ENCODE data around the gene PXDC1. TPM values are rescaled to one million over a fixed set of nuclear protein-coding genes. Genes with fewer than 3 reads are reported as not detected.

The PXDC1 gene
- total and polyA plus RNA-seq, 2 donors (not counting 3 experiments of a cell fraction or from before 2014, with no cell fraction given) = 60.9 to 121 TPM

DNA sequence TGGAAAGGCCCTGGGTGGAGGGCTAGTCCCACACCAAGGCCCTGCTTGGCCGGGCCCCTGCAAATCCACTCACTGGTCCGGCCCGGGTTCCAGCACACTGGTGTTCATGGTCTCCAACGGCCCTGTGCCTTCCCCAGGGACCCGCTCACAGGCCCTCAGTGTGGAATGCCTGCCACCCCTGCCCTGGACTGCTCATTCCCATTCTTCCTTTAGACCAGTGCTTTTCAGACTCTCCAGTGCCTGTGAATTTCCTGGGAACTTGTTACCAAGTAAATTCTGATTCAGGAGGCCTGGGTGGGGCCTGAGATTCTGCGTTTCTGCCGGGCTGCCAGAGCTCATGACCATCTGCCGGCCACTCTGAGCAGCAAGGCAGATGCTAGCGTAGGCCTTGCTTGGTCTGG, 5.7 kb upstream of the PXDC1 start:
- H3K79me2 ChIP-seq (ENCODE audit: control insufficient read depth, insufficient read depth, low read length) = peaks cover under 1% of the 10 kb centered on the region
- H3K27ac ChIP-seq (ENCODE audit: insufficient read depth, low read depth, low read length) = no peak overlapping the region
- H3K4me2 ChIP-seq (ENCODE audit: insufficient read depth, low read length) = no peak overlapping the region
- no peak overlapping the region for H3K4me3 ChIP-seq (replicated peaks in 1 of 3; ENCODE audit: insufficient read depth in 1 of 3, low read depth in 1 of 3, low read length in 3 of 3)
- no peak overlapping the region for H2AFZ ChIP-seq (ENCODE audit: low read depth, low read length)
- H4K20me1 ChIP-seq (replicated peaks; ENCODE audit: control insufficient read depth, extremely low read depth, insufficient read depth, low read length) = no peaks in the 10 kb centered on the region
- H3K27me3 ChIP-seq (ENCODE audit: control insufficient read depth in 2 of 2, insufficient read depth in 2 of 2, low read length in 2 of 2) = no peaks in the 10 kb centered on the region
- TF ChIP-seq GATA2 (IDR thresholded peaks at IDR 0.05; ENCODE audit: insufficient read depth, insufficient read length, low read depth, low read length) (no peak), POLR2AphosphoS5 (IDR thresholded peaks at IDR 0.05; ENCODE audit: insufficient read depth, low read depth, low read length) (no peak), JUN (IDR thresholded peaks at IDR 0.05; ENCODE audit: borderline replicate concordance, insufficient read depth, insufficient read length, low read depth) (no peak), POLR2A (IDR thresholded peaks at IDR 0.05; ENCODE audit: low read depth, low read length) (no peak), FOS (IDR thresholded peaks at IDR 0.05; ENCODE audit: borderline replicate concordance, insufficient read depth, low read length) (no peak), MYC (IDR thresholded peaks at IDR 0.05; ENCODE audit: low read depth, low read length) (no peak), EZH2 (IDR thresholded peaks at IDR 0.05; ENCODE audit: borderline replicate concordance, low read depth, low read length, severe bottlenecking) (no peak)
- TF ChIP-seq, protein P1, sequence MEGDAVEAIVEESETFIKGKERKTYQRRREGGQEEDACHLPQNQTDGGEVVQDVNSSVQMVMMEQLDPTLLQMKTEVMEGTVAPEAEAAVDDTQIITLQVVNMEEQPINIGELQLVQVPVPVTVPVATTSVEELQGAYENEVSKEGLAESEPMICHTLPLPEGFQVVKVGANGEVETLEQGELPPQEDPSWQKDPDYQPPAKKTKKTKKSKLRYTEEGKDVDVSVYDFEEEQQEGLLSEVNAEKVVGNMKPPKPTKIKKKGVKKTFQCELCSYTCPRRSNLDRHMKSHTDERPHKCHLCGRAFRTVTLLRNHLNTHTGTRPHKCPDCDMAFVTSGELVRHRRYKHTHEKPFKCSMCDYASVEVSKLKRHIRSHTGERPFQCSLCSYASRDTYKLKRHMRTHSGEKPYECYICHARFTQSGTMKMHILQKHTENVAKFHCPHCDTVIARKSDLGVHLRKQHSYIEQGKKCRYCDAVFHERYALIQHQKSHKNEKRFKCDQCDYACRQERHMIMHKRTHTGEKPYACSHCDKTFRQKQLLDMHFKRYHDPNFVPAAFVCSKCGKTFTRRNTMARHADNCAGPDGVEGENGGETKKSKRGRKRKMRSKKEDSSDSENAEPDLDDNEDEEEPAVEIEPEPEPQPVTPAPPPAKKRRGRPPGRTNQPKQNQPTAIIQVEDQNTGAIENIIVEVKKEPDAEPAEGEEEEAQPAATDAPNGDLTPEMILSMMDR (IDR thresholded peaks at IDR 0.05; ENCODE audit: extremely low read depth in 1 of 2, insufficient read depth in 1 of 2, low read depth in 1 of 2, low read length in 2 of 2) = no peak
- TF ChIP-seq, protein P2, sequence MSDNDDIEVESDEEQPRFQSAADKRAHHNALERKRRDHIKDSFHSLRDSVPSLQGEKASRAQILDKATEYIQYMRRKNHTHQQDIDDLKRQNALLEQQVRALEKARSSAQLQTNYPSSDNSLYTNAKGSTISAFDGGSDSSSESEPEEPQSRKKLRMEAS (IDR thresholded peaks at IDR 0.05; ENCODE audit: insufficient read depth, insufficient read length) = no peak
- H3K9ac ChIP-seq (replicated peaks; ENCODE audit: extremely low read depth, insufficient read depth, low read length) = no peak overlapping the region
- no TSS peak for BruUV-seq (replicated peaks)
- no peaks in the 10 kb centered on the region for H3K9me1 ChIP-seq (replicated peaks; ENCODE audit: control insufficient read depth, extremely low read depth, insufficient read depth, low read length)
- H3K36me3 ChIP-seq (ENCODE audit: control insufficient read depth in 2 of 2, extremely low read depth in 1 of 2, insufficient read depth in 2 of 2, low read length in 2 of 2) = no peaks in the 10 kb centered on the region
- DNase-seq (ENCODE audit: low read depth, low spot score) (no peak), FAIRE-seq (no peak)
- intact Hi-C loops (cut with micrococcal nuclease) = no loop called here
- dilution Hi-C loops (cut with MboI; ENCODE audit: extremely low pct_ligation_motif_present, low sequenced_read_pairs) = no loop called here
- H3K9me3 ChIP-seq (replicated peaks; ENCODE audit: control insufficient read depth, insufficient read depth, low read length) = no peaks in the 10 kb centered on the region
- peaks cover 14% of the 10 kb centered on the region for H3K4me1 ChIP-seq (ENCODE audit: control insufficient read depth, extremely low read depth, insufficient read depth, low read length)
- CTCF ChIA-PET = interaction anchor here (1.2 to 1.6 kb wide), 2 partner anchors 10 to 14 kb away, joined by 3 to 4 read pairs; no protein-coding TSS in a partner anchor
- POLR2A ChIA-PET = no interaction called here

Measured in endothelial cell of umbilical vein (primary cell).